ENCODE data around the gene SLC30A3. TPM values are rescaled to one million over a fixed set of nuclear protein-coding genes. Genes with fewer than 3 reads are reported as not detected.

Gene SLC30A3
- total RNA-seq, 3 donors from 2014 or later (not counting 1 experiment from before 2014, with no cell fraction given) = not detected

DNA sequence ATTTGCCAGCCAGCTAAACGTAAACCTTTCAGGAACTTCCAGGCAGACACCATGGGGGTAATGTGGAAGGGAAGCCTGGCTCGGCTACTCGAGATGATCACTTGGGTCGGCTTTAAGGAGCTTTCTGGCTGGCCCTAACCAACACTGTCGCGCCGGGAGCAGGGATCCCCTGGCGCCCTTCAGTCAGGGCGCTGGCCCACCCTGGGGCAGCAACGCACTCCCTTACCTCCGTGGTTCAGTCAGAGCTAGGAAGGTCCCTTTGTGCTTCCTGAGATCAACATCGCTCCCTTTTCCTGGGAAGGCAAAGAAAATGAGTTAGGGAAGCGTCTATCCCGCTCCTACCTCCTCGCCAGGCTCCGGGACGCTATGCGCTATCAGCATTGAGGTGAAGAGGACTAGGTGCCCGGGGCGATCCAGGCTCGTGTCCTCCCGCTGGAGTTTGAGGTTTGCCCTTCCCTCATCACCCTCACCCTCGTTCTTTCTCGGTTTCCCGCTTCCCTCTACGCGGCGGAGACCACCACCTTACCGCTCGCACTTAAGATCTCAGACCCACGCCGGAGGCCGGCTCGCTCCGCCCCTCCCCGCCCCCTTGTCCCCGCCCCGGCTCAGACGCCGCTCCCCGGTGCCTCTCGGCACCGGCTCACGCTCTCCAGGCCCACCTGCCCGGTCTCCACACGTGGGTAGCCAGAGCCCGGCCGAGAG, 51.5 kb downstream of the SLC30A3 start:
- intact Hi-C loops (cut with micrococcal nuclease) = loop anchor here (5.0 kb wide), 3 partner anchors 124 to 276 kb away; partner anchors contain the start of genes GTF3C2, IFT172 and KHK
- Mint-ChIP-seq H3K9me3 (no peaks in the 10 kb centered on the region), H3K4me1 (peaks cover 21 to 35% of the 10 kb centered on the region in 2 donors), H3K27me3 (ENCODE audit: low read depth in 2 of 2) (no peaks in the 10 kb centered on the region), H3K27ac (peak overlapping the region; percentile 99 to 100), H3K36me3 (no peaks in the 10 kb centered on the region), H3K4me3 (peak overlapping the region; percentile 100)
- H3K36me3 ChIP-seq (ENCODE audit: control insufficient read depth, insufficient read depth, low read length) = peaks cover 31% of the 10 kb centered on the region
- H3K27ac ChIP-seq (ENCODE audit: low read length) = peak overlapping the region; percentile 97
- WGBS (ENCODE audit: insufficient coverage) = 6% methylated on average over 48 of the region's 48 CpGs
- peaks cover 14% of the 10 kb centered on the region for H3K4me1 ChIP-seq (ENCODE audit: control insufficient read depth, insufficient read depth, low read length)
- H3K27me3 ChIP-seq (ENCODE audit: control insufficient read depth, insufficient read depth, low read length) = no peaks in the 10 kb centered on the region
- peak overlapping the region; percentile 81 for H3K4me3 ChIP-seq (ENCODE audit: low read length)
- no peaks in the 10 kb centered on the region for H3K9me3 ChIP-seq (ENCODE audit: control insufficient read depth, insufficient read depth, low read length)
- TF ChIP-seq, protein P1, sequence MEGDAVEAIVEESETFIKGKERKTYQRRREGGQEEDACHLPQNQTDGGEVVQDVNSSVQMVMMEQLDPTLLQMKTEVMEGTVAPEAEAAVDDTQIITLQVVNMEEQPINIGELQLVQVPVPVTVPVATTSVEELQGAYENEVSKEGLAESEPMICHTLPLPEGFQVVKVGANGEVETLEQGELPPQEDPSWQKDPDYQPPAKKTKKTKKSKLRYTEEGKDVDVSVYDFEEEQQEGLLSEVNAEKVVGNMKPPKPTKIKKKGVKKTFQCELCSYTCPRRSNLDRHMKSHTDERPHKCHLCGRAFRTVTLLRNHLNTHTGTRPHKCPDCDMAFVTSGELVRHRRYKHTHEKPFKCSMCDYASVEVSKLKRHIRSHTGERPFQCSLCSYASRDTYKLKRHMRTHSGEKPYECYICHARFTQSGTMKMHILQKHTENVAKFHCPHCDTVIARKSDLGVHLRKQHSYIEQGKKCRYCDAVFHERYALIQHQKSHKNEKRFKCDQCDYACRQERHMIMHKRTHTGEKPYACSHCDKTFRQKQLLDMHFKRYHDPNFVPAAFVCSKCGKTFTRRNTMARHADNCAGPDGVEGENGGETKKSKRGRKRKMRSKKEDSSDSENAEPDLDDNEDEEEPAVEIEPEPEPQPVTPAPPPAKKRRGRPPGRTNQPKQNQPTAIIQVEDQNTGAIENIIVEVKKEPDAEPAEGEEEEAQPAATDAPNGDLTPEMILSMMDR (IDR thresholded peaks at IDR 0.05) = no peak
- DNase-seq (no peak), ATAC-seq (peak in 1 of 3 donors; percentile 0)

DNA sequence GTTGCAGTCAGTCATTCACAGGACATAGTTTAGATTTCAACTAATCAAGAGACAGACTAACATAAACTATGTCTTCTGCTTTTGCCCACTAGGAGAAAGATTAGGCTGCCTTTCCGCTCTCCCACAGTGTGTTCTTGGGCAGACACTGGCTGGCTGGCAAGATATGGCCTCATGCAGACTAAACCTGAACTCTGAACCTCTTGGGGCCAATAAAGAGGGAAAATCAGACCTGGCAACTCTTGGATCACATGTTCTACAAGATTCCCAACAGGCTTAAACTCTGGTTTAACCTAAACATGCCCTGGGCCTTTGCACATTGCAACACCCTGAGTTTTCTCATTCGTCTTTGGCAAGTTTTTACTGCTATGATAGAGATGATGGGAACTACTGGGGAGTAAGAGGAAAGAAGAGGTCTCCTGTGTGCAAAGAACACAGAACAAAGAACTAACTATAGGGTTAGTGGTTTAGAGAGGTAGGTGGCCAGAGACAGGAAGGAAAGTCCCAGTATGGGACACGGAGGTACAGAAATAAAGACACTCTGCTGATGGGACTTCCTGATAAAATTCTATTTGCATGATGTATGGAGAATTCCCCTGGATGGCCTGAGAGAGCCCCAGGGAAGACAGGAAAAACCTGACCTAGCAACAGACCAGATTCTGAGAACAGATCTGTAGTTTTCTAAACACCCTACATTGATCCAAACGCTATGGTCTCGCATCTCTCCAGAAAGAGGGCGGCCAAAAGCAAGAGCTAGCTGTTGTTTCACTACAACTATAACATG, 53.0 kb downstream of the SLC30A3 start:
- Histone ChIP-seq H3K36me3 (ENCODE audit: control insufficient read depth, insufficient read depth, low read length) (peaks cover 34% of the 10 kb centered on the region), H3K4me1 (ENCODE audit: control insufficient read depth, insufficient read depth, low read length) (peaks cover 14% of the 10 kb centered on the region), H3K27me3 (ENCODE audit: control insufficient read depth, insufficient read depth, low read length) (no peaks in the 10 kb centered on the region), H3K9me3 (ENCODE audit: control insufficient read depth, insufficient read depth, low read length) (no peaks in the 10 kb centered on the region), H3K4me3 (ENCODE audit: low read length) (no peak overlapping the region), H3K27ac (ENCODE audit: low read length) (no peak overlapping the region)
- H3K4me3 Mint-ChIP-seq = peak overlapping the region; percentile 67
- no peaks in the 10 kb centered on the region for H3K9me3 Mint-ChIP-seq
- WGBS (ENCODE audit: insufficient coverage) = 86% methylated on average over 6 of the region's 6 CpGs
- ATAC-seq (no peak), DNase-seq (no peak)
- TF ChIP-seq, protein P1 (IDR thresholded peaks at IDR 0.05) = no peak
- no peaks in the 10 kb centered on the region for H3K36me3 Mint-ChIP-seq
- intact Hi-C loops (cut with micrococcal nuclease) = loop anchor here (5.0 kb wide), 3 partner anchors 123 to 277 kb away; partner anchors contain the start of genes GTF3C2, IFT172 and KHK
- H3K4me1 Mint-ChIP-seq = peaks cover 20 to 29% of the 10 kb centered on the region in 2 donors
- H3K27me3 Mint-ChIP-seq (ENCODE audit: low read depth in 2 of 2) = no peaks in the 10 kb centered on the region
- peak overlapping the region; percentile 58 to 62 for H3K27ac Mint-ChIP-seq

DNA sequence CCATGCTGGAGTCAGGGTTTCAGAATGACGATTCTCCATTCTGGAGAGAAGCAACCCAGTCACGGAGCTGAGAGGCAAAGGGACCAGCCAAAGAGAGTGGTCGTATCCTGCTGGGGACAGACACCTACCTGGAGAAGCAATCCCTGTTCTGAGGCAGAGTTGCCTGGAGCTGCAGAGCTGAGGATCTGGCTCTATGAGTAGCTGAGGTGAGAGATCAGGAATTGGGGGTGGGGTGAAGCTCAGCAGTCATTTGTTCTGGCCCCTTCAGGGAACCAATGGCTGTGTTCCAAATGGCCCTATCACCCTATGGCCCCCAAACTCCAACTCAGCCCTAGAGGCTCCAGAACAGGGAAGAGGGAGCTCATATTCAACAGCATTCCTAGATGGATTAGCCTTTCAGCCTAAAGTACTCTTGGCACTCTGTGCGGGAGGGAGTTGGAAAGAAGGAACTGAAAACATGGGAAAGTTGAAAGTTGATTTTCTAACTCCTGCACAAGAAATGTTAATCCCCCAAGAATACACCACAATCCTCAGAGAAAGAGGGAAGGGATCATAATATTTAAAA, 54.3 kb downstream of the SLC30A3 start:
- no peaks in the 10 kb centered on the region for H3K9me3 ChIP-seq (ENCODE audit: control insufficient read depth, insufficient read depth, low read length)
- no peak overlapping the region for H3K27ac ChIP-seq (ENCODE audit: low read length)
- H3K4me1 ChIP-seq (ENCODE audit: control insufficient read depth, insufficient read depth, low read length) = peaks cover 14% of the 10 kb centered on the region
- intact Hi-C loops (cut with micrococcal nuclease) = no loop called here
- H3K4me3 Mint-ChIP-seq = no peak overlapping the region
- TF ChIP-seq, protein P1 (IDR thresholded peaks at IDR 0.05) = no peak
- H3K9me3 Mint-ChIP-seq = no peaks in the 10 kb centered on the region
- WGBS (ENCODE audit: insufficient coverage) = 94% methylated on average over 4 of the region's 4 CpGs
- DNase-seq (no peak), ATAC-seq (no peak)
- H3K27ac Mint-ChIP-seq = no peak overlapping the region
- H3K4me3 ChIP-seq (ENCODE audit: low read length) = no peak overlapping the region
- H3K27me3 Mint-ChIP-seq (ENCODE audit: low read depth in 2 of 2) = no peaks in the 10 kb centered on the region
- H3K27me3 ChIP-seq (ENCODE audit: control insufficient read depth, insufficient read depth, low read length) = no peaks in the 10 kb centered on the region
- peaks cover under 1% of the 10 kb centered on the region for H3K36me3 Mint-ChIP-seq
- peaks cover 18 to 26% of the 10 kb centered on the region in 2 donors for H3K4me1 Mint-ChIP-seq
- H3K36me3 ChIP-seq (ENCODE audit: control insufficient read depth, insufficient read depth, low read length) = peaks cover 47% of the 10 kb centered on the region
